DOHH2 (cell line): ENCODE measurements around the gene FOXN3.

Experiments
- EZH2phosphoT487 ChIP-seq: fragments of 200-600 bp; sonication (generic); IDR thresholded peaks from 2 replicates; pipeline ENCODE4 v1.6.1; 2017; ENCODE audit warnings: borderline replicate concordance, mild to moderate bottlenecking, antibody characterized with exemption, low read length, moderate library complexity, mixed read lengths
- TF ChIP-seq, protein P1 (sequence below): fragments of 200-600 bp; sonication (generic); IDR thresholded peaks from one replicate; pipeline ENCODE4 v1.5.1; 2014; ENCODE audit warnings: antibody characterized with exemption, mild to moderate bottlenecking, low read depth, low read length; ENCODE audit not compliant: poor library complexity, severe bottlenecking

- TF ChIP-seq, protein P1, sequence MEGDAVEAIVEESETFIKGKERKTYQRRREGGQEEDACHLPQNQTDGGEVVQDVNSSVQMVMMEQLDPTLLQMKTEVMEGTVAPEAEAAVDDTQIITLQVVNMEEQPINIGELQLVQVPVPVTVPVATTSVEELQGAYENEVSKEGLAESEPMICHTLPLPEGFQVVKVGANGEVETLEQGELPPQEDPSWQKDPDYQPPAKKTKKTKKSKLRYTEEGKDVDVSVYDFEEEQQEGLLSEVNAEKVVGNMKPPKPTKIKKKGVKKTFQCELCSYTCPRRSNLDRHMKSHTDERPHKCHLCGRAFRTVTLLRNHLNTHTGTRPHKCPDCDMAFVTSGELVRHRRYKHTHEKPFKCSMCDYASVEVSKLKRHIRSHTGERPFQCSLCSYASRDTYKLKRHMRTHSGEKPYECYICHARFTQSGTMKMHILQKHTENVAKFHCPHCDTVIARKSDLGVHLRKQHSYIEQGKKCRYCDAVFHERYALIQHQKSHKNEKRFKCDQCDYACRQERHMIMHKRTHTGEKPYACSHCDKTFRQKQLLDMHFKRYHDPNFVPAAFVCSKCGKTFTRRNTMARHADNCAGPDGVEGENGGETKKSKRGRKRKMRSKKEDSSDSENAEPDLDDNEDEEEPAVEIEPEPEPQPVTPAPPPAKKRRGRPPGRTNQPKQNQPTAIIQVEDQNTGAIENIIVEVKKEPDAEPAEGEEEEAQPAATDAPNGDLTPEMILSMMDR = no peak
- TF ChIP-seq EZH2phosphoT487 = no peak
Observed at GRCh38 chr14:89283327-89284060, 133.5 kb downstream of the FOXN3 start.
